H1 (cell line): ENCODE measurements around the gene TM4SF18. TPM values are rescaled to one million over a fixed set of nuclear protein-coding genes. Genes with fewer than 3 reads are reported as not detected.

Experiments
- CTCF ChIA-PET: fragments of 300-600 bp; sonication (Branson Sonifier 250); formaldehyde crosslinking; loops from one replicate; lab custom pipeline; 2021; ENCODE audit not compliant: partially characterized antibody; lab: Charles Lee
- POLR2A ChIA-PET: fragments of 300-600 bp; sonication (Branson Sonifier 250); formaldehyde crosslinking; loops from one replicate; lab custom pipeline; 2021; ENCODE audit warnings: inconsistent platforms; ENCODE audit not compliant: partially characterized antibody; lab: Charles Lee
- DNase-seq, 2 experiments: peaks; one replicate each; pipeline versions ENCODE4 v3.0.0 to v3.0.0-alpha.2; 2010 to 2022; ENCODE audit warnings: low spot score in 2 of 2, low read depth in 1 of 2, mixed read lengths in 1 of 2
- FAIRE-seq: peaks from 2 replicates; lab custom pipeline; 2011; peaks lifted over from hg19 to GRCh38; lab: Jason Lieb, UNC
- H2AFZ ChIP-seq: 2 replicates; pipeline ENCODE4 v1.8.1; 2012; ENCODE audit warnings: low read length, inconsistent platforms
- H2AK5ac ChIP-seq: 2 replicates; pipeline ENCODE4 v1.6.1; 2013; ENCODE audit warnings: low read depth, low read length
- H2BK120ac ChIP-seq: replicated peaks from 2 replicates; pipeline ENCODE3; 2013; ENCODE audit warnings: low read depth, low read length, inconsistent platforms
- H2BK12ac ChIP-seq: 2 replicates; pipeline ENCODE4 v1.6.1; 2013; ENCODE audit warnings: low read depth, low read length
- H2BK15ac ChIP-seq: 2 replicates; pipeline ENCODE4 v1.6.1; 2013; ENCODE audit warnings: low read length
- H2BK20ac ChIP-seq: 2 replicates; pipeline ENCODE4 v1.6.1; 2013; ENCODE audit warnings: low read length
- H2BK5ac ChIP-seq: 2 replicates; pipeline ENCODE4 v1.6.1; 2013; ENCODE audit warnings: low read depth, low read length
- H3K14ac ChIP-seq: 2 replicates; pipeline ENCODE4 v1.6.1; 2013; ENCODE audit warnings: inconsistent platforms; ENCODE audit not compliant: insufficient read length
- H3K18ac ChIP-seq: 2 replicates; pipeline ENCODE4 v1.6.1; 2013; ENCODE audit warnings: low read length; ENCODE audit errors: extremely low read depth
- H3K23ac ChIP-seq: 2 replicates; pipeline ENCODE4 v1.6.1; 2013; ENCODE audit warnings: inconsistent platforms; ENCODE audit not compliant: insufficient read length
- H3K23me2 ChIP-seq: 2 replicates; pipeline ENCODE4 v1.6.1; 2013; ENCODE audit warnings: low read depth, low read length
- H3K27ac ChIP-seq: 2 replicates; pipeline ENCODE4 v1.6.1; 2011; ENCODE audit warnings: low read depth, low read length, inconsistent platforms
- H3K27me3 ChIP-seq, 4 experiments: replicated peaks in 1 of 4; 1 replicate in 1 of 4; 2 replicates in 3 of 4; pipeline versions ENCODE4 v1.6.1 to v1.8.1; 2011 to 2013; ENCODE audit warnings: low read length in 3 of 4, mild to moderate bottlenecking in 3 of 4, inconsistent platforms in 2 of 4, mixed read lengths in 2 of 4, moderate library complexity in 1 of 4; ENCODE audit not compliant: control insufficient read depth in 3 of 4, insufficient read depth in 3 of 4; ENCODE audit errors: extremely low read depth in 1 of 4
- H3K36me3 ChIP-seq, 4 experiments: 2 replicates each; pipeline versions ENCODE4 v1.6.1 to v1.8.1; 2011 to 2013; ENCODE audit warnings: mild to moderate bottlenecking in 4 of 4, low read length in 3 of 4, moderate library complexity in 2 of 4, control low read depth in 1 of 4, inconsistent platforms in 1 of 4; ENCODE audit not compliant: insufficient read depth in 4 of 4, control insufficient read depth in 2 of 4
- H3K4ac ChIP-seq: replicated peaks from 2 replicates; pipeline ENCODE3; 2013; ENCODE audit warnings: low read length, low read depth, mixed read lengths, inconsistent platforms; ENCODE audit not compliant: insufficient read length
- H3K4me1 ChIP-seq, 4 experiments: replicated peaks in 1 of 4; 1 replicate in 1 of 4; 2 replicates in 3 of 4; pipeline versions ENCODE4 v1.6.1 to v1.8.1; 2011 to 2013; ENCODE audit warnings: low read length in 3 of 4, inconsistent platforms in 2 of 4, mixed read lengths in 1 of 4; ENCODE audit not compliant: insufficient read depth in 4 of 4, control insufficient read depth in 3 of 4
- H3K4me2 ChIP-seq, 2 experiments: 2 replicates each; pipeline versions ENCODE4 v1.6.1 to v1.8.1; 2011 to 2013; ENCODE audit warnings: low read depth in 2 of 2, low read length in 2 of 2, control low read depth in 1 of 2, inconsistent platforms in 1 of 2, mild to moderate bottlenecking in 1 of 2; ENCODE audit not compliant: insufficient read depth in 1 of 2
- H3K4me3 ChIP-seq, 4 experiments: fragments of 200-600, 300-600 bp in 1 of 4; sonication (generic), shearing (Covaris generic), sonication (Bioruptor Twin) in 1 of 4; 2 replicates each; pipeline versions ENCODE4 v1.5.1 to v1.8.1; 2011 to 2016; ENCODE audit warnings: low read length in 4 of 4, low read depth in 3 of 4, control low read depth in 2 of 4, inconsistent platforms in 2 of 4, mild to moderate bottlenecking in 2 of 4, mixed read lengths in 1 of 4, moderate library complexity in 1 of 4; ENCODE audit not compliant: insufficient read depth in 2 of 4; ENCODE audit errors: extremely low read depth in 1 of 4
- H3K56ac ChIP-seq: replicated peaks from 2 replicates; pipeline ENCODE3; 2013; ENCODE audit warnings: low read depth, mild to moderate bottlenecking, mixed read lengths, low read length, inconsistent platforms; ENCODE audit not compliant: insufficient read length
- H3K79me1 ChIP-seq: 2 replicates; pipeline ENCODE4 v1.6.1; 2013; ENCODE audit warnings: low read depth, low read length, control low read depth
- H3K79me2 ChIP-seq, 2 experiments: 2 replicates each; pipeline versions ENCODE4 v1.6.1 to v1.8.1; 2012 to 2013; ENCODE audit warnings: low read length in 2 of 2, mild to moderate bottlenecking in 2 of 2, inconsistent platforms in 1 of 2; ENCODE audit not compliant: insufficient read depth in 2 of 2, control insufficient read depth in 1 of 2
- H3K9ac ChIP-seq, 4 experiments: replicated peaks in 1 of 4; 1 replicate in 1 of 4; 2 replicates in 3 of 4; pipeline versions ENCODE4 v1.6.1 to v1.8.1; 2011 to 2013; ENCODE audit warnings: low read depth in 3 of 4, low read length in 3 of 4, control low read depth in 2 of 4, mild to moderate bottlenecking in 2 of 4, moderate library complexity in 2 of 4, inconsistent platforms in 1 of 4; ENCODE audit errors: extremely low read depth in 1 of 4
- H3K9me3 ChIP-seq, 2 experiments: 2 replicates each; pipeline versions ENCODE4 v1.6.1 to v1.8.1; 2012 to 2013; ENCODE audit warnings: mild to moderate bottlenecking in 2 of 2, moderate library complexity in 2 of 2, control low read depth in 1 of 2, inconsistent platforms in 1 of 2, low read depth in 1 of 2, low read length in 1 of 2, mixed read lengths in 1 of 2; ENCODE audit not compliant: insufficient read depth in 2 of 2
- H4K20me1 ChIP-seq, 2 experiments: replicated peaks in 1 of 2; 2 replicates each; pipeline versions ENCODE3 to v1.8.1; 2011 to 2013; ENCODE audit warnings: inconsistent platforms in 2 of 2, low read length in 2 of 2, mild to moderate bottlenecking in 1 of 2; ENCODE audit not compliant: insufficient read depth in 2 of 2, control insufficient read depth in 1 of 2
- H4K5ac ChIP-seq: 2 replicates; pipeline ENCODE4 v1.6.1; 2013; ENCODE audit warnings: low read length, low read depth, mixed read lengths, inconsistent platforms; ENCODE audit not compliant: insufficient read length
- H4K8ac ChIP-seq: 2 replicates; pipeline ENCODE4 v1.8.0; 2013; ENCODE audit warnings: mild to moderate bottlenecking, moderate library complexity, low read length, inconsistent platforms; ENCODE audit not compliant: insufficient read depth; ENCODE audit errors: extremely low read depth
- H4K91ac ChIP-seq: replicated peaks from 2 replicates; pipeline ENCODE3; 2013; ENCODE audit warnings: low read length, mixed read lengths, inconsistent platforms; ENCODE audit not compliant: insufficient read length
- ASH2L ChIP-seq: fragments of 200-600, 300-600 bp; sonication (generic); IDR thresholded peaks from one replicate; pipeline ENCODE4 v1.7.1; 2017; ENCODE audit warnings: low read length
- CHD1 ChIP-seq: IDR thresholded peaks from 2 replicates; pipeline ENCODE4 v1.6.1; 2012; ENCODE audit warnings: low read depth, low read length, improper control_type of control experiment
- KDM1A ChIP-seq: fragments of 200-600, 300-600 bp; sonication (generic); IDR thresholded peaks from 2 replicates; pipeline ENCODE4 v1.7.1; 2016; ENCODE audit warnings: mild to moderate bottlenecking, low read length, borderline replicate concordance
- MAFK ChIP-seq: IDR thresholded peaks from 2 replicates; pipeline ENCODE4 v1.6.1; 2012; ENCODE audit warnings: low read depth, mild to moderate bottlenecking, improper control_type of control experiment, low read length
- POU5F1 ChIP-seq: IDR thresholded peaks from 2 replicates; pipeline ENCODE4 v1.6.1; 2011; ENCODE audit warnings: low read depth, mild to moderate bottlenecking, low read length, moderate library complexity
- RAD21 ChIP-seq, 2 experiments: IDR thresholded peaks in 1 of 2; conservative IDR thresholded peaks in 1 of 2; 2 replicates each; pipeline ENCODE4 v1.6.1; 2011; ENCODE audit warnings: low read depth in 2 of 2, low read length in 2 of 2, improper control_type of control experiment in 1 of 2, inconsistent platforms in 1 of 2, mild to moderate bottlenecking in 1 of 2, moderate library complexity in 1 of 2
- RBBP5 ChIP-seq: IDR thresholded peaks from 2 replicates; pipeline ENCODE4 v1.7.1; 2012; ENCODE audit warnings: low read depth, mild to moderate bottlenecking, inconsistent platforms, low read length, moderate library complexity, borderline replicate concordance
- RNF2 ChIP-seq: fragments of 200-900, 300-1000 bp; sonication (generic); IDR thresholded peaks from 2 replicates; pipeline ENCODE4 v1.7.1; 2016; ENCODE audit warnings: borderline replicate concordance, low read depth, mild to moderate bottlenecking, antibody characterized with exemption, low read length; ENCODE audit not compliant: poor library complexity, severe bottlenecking; ENCODE audit errors: missing control alignments
- TEAD4 ChIP-seq: IDR thresholded peaks from 2 replicates; pipeline ENCODE4 v1.6.1; 2012; ENCODE audit warnings: low read depth, low read length, inconsistent platforms, mixed read lengths
- WGBS, 2 experiments: shearing (Covaris generic) in 1 of 2; methylation state at CpG; one replicate each; pipeline versions ENCODE4 v1.1.6 to v1.1.7; 2013 to 2015; ENCODE audit warnings: low lambda C conversion rate in 2 of 2, mixed read lengths in 2 of 2, inconsistent platforms in 1 of 2, low coverage in 1 of 2, missing lambda C conversion rate in 1 of 2; ENCODE audit not compliant: insufficient replicate concordance in 2 of 2, insufficient coverage in 1 of 2, insufficient read length in 1 of 2; ENCODE audit errors: extremely low coverage in 1 of 2, missing lambda C conversion rate in 1 of 2; 5-methylcytosine and 5-hydroxymethylcytosine counted together
- polyA plus RNA-seq, 7 experiments: library from polyadenylated mRNA; depleted of rRNA in 3 of 7; stranded (reverse) in 5 of 7; unstranded in 2 of 7; fragments of >200 nt in 5 of 7; fragments of 200-250 nt in 2 of 7; gene quantifications; 1 replicate in 5 of 7; 2 replicates in 1 of 7; 4 replicates in 1 of 7; pipeline versions ENCODE4 v1.2.1 to v1.2.3, GENCODE V29; 2011 to 2013; ENCODE audit warnings: missing spikeins in 2 of 7, mixed read lengths in 2 of 7
- total RNA-seq: library from RNA; stranded (reverse); fragmentation: NEBNext Ultra II Directional; extraction: Animal tissue kit (Norgen Biotek cat#: 25700); gene quantifications from 2 replicates; pipeline ENCODE4 v1.2.1, GENCODE V29; 2021

The TM4SF18 gene
- total and polyA plus RNA-seq, 2 of the 8 experiments (the other 6 are each of a cell fraction or from before 2014, with no cell fraction given), result 2.9 to 13.6 TPM

DNA sequence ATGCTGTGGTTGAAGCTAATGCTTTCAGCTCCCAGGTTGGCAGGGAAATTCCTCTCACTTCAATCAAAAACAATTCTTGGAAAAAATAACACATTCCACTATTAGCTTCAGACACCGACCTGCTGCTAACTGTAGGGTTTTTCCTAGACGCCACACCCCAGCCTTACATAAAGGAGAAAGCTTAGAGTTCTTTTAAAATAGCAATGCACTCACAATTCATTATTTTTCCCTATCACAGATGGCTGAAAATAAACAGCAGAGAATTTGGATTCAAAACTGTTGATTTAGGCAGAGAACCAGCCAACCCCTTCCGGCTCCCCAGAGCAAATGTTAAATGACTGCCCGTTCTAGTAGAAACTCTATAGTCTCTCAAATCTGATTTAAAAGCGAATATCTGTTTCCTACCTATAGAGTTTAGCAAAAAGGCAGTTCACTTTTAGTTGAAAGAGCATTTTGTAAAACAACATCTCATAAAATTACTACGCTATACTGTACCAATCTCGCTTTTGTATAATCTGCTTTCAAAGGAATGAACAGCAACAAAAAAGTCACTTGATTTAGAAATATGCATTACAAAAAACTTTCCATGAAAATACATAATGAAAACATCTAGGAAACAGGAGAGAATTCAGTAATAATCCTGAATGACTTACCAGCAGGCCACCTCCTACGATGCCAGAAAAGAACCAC is 43.4 kb upstream of the TM4SF18 start:
- H2BK5ac ChIP-seq, result no peak overlapping the region
- no peak overlapping the region for H2BK120ac ChIP-seq
- H3K9ac ChIP-seq, result no peak overlapping the region
- no peak overlapping the region for H3K4me3 ChIP-seq
- no peak overlapping the region for H2BK15ac ChIP-seq
- no peak overlapping the region for H3K18ac ChIP-seq
- no peak overlapping the region for H3K56ac ChIP-seq
- no peak overlapping the region for H2BK20ac ChIP-seq
- ChIA-PET POLR2A (no interaction called here), CTCF (interaction anchor here (0.8 to 1.6 kb wide), 6 partner anchors 25 to 153 kb away, joined by 3 to 9 read pairs (median 3); no protein-coding TSS in a partner anchor)
- H3K27ac ChIP-seq, result no peak overlapping the region
- H3K4me1 ChIP-seq, result peaks cover 0 to 5% (median 4%) of the 10 kb centered on the region in 4 experiments; a peak in 5 of 7 replicates
- H3K36me3 ChIP-seq, result no peaks in the 10 kb centered on the region
- WGBS, 2 experiments, result 90% methylated on average over 8 of the region's 8 CpGs; no CpG with 5 or more reads in 1 of the 2 experiments
- H3K4ac ChIP-seq, result no peak overlapping the region
- no peak overlapping the region for H4K91ac ChIP-seq
- no peak overlapping the region for H2BK12ac ChIP-seq
- H4K5ac ChIP-seq, result no peak overlapping the region
- no peak overlapping the region for H4K8ac ChIP-seq
- DNase-seq (no peak), FAIRE-seq (no peak)
- no peaks in the 10 kb centered on the region for H3K27me3 ChIP-seq
- no peak overlapping the region for H2AK5ac ChIP-seq
- no peaks in the 10 kb centered on the region for H3K23me2 ChIP-seq
- H3K79me1 ChIP-seq, result no peaks in the 10 kb centered on the region
- peaks cover 0 to 6% of the 10 kb centered on the region in 2 experiments; a peak in 1 of 4 replicates for H3K9me3 ChIP-seq
- no peaks in the 10 kb centered on the region for H4K20me1 ChIP-seq
- H2AFZ ChIP-seq, result peak overlapping the region; percentile 92; the same call in 1 of the 2 replicates
- no peak overlapping the region for H3K23ac ChIP-seq
- H3K4me2 ChIP-seq, result no peak overlapping the region
- no peak overlapping the region for H3K14ac ChIP-seq
- H3K79me2 ChIP-seq, result no peaks in the 10 kb centered on the region
- TF ChIP-seq TEAD4 (no peak), POU5F1 (no peak), RNF2 (no peak), ASH2L (no peak), RBBP5 (no peak), CHD1 (no peak), RAD21 (IDR thresholded peaks at IDR 0.05 in 1 of 2, conservative IDR thresholded peaks at IDR 0.05 in 1 of 2; ENCODE audit: low read depth in 2 of 2, low read length in 2 of 2) (no peak), MAFK (no peak), KDM1A (no peak)
